DMS 273 treated with DMSO at 0.1 percent for 48 hours (cell line): ENCODE data around the gene MMP21.

Experiments
- DNase-seq: peaks from one replicate; lab custom pipeline; 2025; lab: John Stamatoyannopoulos, UW

The MMP21 gene

DNA sequence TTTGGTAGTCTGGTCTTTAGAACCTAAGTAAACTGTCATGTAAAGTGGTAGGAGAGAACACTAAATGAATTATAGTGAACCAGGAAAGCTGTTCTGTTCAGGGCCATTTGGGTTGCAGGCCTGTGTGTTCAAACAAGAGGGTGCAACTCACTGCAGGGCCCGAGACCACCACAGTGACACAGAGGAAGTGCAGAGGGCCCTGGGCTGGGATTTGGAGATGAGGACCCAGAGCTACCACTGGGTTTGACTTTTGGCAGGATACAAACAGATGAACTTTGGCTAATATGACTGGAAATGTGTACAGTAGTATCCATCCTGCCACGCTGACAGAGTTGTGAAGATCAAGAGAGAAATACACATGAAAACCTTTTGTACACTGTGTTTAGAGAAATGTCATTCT is 9.8 kb downstream of the MMP21 start:
- DNase-seq: no peak

GRCh38 chr10:125762692-125763648 is 12.7 kb downstream of the MMP21 start:
- DNase-seq: no peak

DNA sequence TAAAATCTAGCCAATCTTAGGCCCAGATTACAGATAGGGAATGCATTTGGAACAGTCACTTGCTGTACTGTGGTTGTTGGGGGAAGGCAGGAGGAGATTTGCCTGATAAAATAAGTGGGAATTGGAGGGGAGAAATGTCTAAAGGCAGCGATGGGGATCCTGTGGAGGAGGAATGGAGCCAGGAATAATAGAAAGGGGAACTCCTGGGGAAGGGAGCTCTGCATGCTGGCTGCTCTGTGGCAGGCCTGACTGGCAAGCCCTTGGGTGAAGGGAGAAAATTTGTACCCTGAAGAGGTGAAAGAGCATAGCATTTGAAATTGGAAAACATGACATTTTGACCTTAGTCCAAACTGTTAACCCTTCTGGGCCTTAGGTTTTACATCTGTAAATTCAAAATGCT is 13.7 kb downstream of the MMP21 start:
- DNase-seq: no peak

DNA sequence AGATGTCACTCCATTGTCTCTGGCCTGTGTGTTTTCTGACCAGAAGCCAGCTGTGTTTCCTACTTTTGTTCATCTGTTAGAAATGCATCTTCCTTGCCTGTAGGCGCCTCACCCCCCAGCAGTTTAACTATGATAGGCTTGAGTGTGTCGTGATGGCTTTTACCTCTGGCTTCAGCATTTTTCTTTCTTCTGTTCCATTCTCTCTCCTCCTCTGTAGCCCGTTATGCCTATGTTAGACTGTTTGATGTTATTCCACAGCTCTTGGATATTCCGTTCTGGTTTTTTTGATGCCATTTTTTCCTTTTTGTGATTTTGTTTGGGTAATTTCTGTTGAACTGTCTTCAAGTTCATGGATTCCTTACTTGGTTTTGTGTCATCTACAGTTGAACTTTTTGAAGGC is 17.9 kb downstream of the MMP21 start:
- DNase-seq: no peak

GRCh38 chr10:125756853-125757487 is 18.7 kb downstream of the MMP21 start:
- DNase-seq: no peak

DNA sequence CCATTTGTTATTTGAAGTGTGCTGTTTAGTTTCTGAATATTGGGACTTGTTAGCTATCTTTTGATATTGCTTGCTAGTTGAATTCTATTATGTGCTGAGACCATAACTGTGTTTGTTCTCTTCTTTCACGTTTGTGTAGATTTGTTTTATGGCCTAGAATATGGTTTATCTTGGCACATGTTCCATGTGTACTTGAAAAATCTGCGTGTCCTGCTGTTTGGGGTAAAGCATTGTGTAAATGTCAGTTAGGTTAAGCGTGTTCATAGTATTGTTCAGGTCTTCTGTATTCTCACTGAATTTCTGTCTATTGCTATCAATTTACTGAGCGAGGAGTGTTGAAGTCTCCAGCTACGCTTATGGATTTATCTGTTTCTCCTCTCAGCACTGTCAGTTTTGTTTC is 19.4 kb downstream of the MMP21 start:
- DNase-seq: no peak

- DNase-seq: no peak
Measured at GRCh38 chr10:125747417-125747816, 28.2 kb downstream of the MMP21 start.

DNA sequence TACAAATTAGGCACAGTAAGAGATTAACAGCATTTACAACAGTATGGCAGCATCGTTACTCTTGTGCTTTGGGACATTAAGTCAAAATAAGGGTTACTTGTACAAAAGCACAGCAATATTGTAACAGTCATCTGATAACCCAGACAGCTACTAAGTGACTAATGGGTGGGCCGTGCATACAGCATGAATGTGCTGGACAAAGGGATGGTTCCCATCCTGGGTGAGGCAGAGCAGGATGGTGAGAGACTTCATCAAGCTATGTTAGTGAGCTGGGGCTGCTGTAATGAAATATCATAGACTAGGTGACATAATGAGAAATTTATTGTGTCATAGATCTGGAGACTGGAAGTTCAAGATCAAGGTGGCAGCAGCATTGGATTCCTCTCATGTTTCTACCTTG is 30.7 kb downstream of the MMP21 start:
- no peak for DNase-seq

GRCh38 chr10:125742465-125742864 is 33.2 kb downstream of the MMP21 start:
- no peak for DNase-seq

- no peak for DNase-seq
Measured at GRCh38 chr10:125739994-125740679, 35.5 kb downstream of the MMP21 start.

GRCh38 chr10:125738206-125738605 is 37.4 kb downstream of the MMP21 start:
- DNase-seq: no peak

GRCh38 chr10:125734823-125735222 is 40.8 kb downstream of the MMP21 start:
- no peak for DNase-seq

GRCh38 chr10:125734148-125734547 is 41.5 kb downstream of the MMP21 start:
- DNase-seq: no peak

GRCh38 chr10:125727436-125727835 is 48.2 kb downstream of the MMP21 start:
- no peak for DNase-seq

GRCh38 chr10:125726914-125727313 is 48.7 kb downstream of the MMP21 start:
- no peak for DNase-seq

DNA sequence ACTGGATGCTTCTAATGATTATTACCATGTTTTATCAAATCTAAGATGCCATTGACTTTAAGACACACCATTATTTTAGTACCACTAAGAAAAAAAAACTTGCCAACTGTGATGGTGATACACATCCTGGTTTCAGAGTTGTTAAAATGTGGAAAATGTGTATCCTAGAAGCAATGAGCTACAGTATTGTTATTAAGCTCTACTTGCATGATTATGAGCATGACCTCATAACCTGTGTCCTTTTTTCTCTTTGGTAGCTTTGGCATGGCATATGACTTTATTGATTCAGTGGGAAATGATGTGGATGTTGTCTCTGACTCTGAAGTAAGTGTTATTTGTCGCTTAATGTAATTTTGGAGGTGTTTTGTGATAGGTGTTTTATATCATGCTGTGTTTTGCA is 52.8 kb downstream of the MMP21 start:
- DNase-seq: no peak

- no peak for DNase-seq
Measured at GRCh38 chr10:125721035-125721434, 54.6 kb downstream of the MMP21 start.

- DNase-seq: no peak
Measured at GRCh38 chr10:125720002-125720382, 55.6 kb downstream of the MMP21 start.

DNA sequence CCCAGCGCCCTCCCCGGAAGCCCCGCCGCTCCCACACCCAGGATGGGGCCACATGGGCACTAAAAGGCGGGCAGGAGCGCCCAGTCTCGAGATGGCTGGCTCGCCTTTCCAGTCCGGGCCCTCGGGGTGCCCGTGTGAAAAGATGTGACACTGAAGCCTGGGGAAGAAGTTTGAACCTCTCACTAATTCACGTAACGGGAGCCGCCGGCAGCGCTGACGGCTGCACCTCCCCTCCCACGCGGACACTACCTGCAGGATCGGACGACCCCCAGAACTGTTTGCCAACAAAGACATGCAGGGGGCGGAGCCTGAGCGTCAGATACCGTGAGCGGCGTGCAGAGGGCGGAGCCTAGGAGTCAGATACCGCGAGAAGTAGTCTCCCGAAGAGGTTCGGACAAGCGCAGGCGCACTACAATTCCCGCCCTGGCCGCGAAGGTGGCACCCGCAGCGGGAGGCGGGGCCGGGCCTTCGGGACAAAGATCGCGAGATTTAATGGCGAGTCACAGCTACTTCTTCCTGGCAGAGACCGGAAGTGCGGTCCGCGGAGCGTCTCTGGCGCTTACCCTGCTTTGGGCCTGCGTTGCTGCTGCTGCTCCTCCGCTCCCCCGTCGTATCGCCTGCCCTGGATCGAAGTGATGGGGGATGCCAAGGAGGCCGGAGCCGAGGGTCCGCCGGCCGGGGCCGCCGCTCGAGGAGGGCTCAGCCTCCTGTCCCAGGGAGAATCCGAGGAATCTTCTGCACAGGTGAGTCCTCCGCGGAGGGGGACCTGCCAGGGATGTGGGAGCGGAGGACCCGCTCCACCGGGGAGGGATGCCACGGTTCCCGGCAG is 56.2 kb downstream of the MMP21 start, which contains the start of gene EDRF1:
EDRF1 (plus strand) TSS at position 537 of the 829 bp plus-strand sequence; CDS start at position 636, 99 bp downstream.
- DNase-seq: peak; percentile 93
